H1 (cell line): Measurements from ENCODE around the gene VASN. TPM values are rescaled to one million over a fixed set of nuclear protein-coding genes. Genes with fewer than 3 reads are reported as not detected.

Experiments
- CTCF ChIA-PET: fragments of 300-600 bp; sonication (Branson Sonifier 250); formaldehyde crosslinking; loops from one replicate; lab custom pipeline; 2021; ENCODE audit not compliant: partially characterized antibody; lab: Charles Lee
- POLR2A ChIA-PET: fragments of 300-600 bp; sonication (Branson Sonifier 250); formaldehyde crosslinking; loops from one replicate; lab custom pipeline; 2021; ENCODE audit warnings: inconsistent platforms; ENCODE audit not compliant: partially characterized antibody; lab: Charles Lee
- DNase-seq, 2 experiments: peaks; one replicate each; pipeline versions ENCODE4 v3.0.0 to v3.0.0-alpha.2; 2010 to 2022; ENCODE audit warnings: low spot score in 2 of 2, low read depth in 1 of 2, mixed read lengths in 1 of 2
- FAIRE-seq: peaks from 2 replicates; lab custom pipeline; 2011; peaks lifted over from hg19 to GRCh38; lab: Jason Lieb, UNC
- H2AFZ ChIP-seq: 2 replicates; pipeline ENCODE4 v1.8.1; 2012; ENCODE audit warnings: low read length, inconsistent platforms
- H2AK5ac ChIP-seq: 2 replicates; pipeline ENCODE4 v1.6.1; 2013; ENCODE audit warnings: low read depth, low read length
- H2BK120ac ChIP-seq: replicated peaks from 2 replicates; pipeline ENCODE3; 2013; ENCODE audit warnings: low read depth, low read length, inconsistent platforms
- H2BK12ac ChIP-seq: 2 replicates; pipeline ENCODE4 v1.6.1; 2013; ENCODE audit warnings: low read depth, low read length
- H2BK15ac ChIP-seq: 2 replicates; pipeline ENCODE4 v1.6.1; 2013; ENCODE audit warnings: low read length
- H2BK20ac ChIP-seq: 2 replicates; pipeline ENCODE4 v1.6.1; 2013; ENCODE audit warnings: low read length
- H2BK5ac ChIP-seq: 2 replicates; pipeline ENCODE4 v1.6.1; 2013; ENCODE audit warnings: low read depth, low read length
- H3K14ac ChIP-seq: 2 replicates; pipeline ENCODE4 v1.6.1; 2013; ENCODE audit warnings: inconsistent platforms; ENCODE audit not compliant: insufficient read length
- H3K18ac ChIP-seq: 2 replicates; pipeline ENCODE4 v1.6.1; 2013; ENCODE audit warnings: low read length; ENCODE audit errors: extremely low read depth
- H3K23ac ChIP-seq: 2 replicates; pipeline ENCODE4 v1.6.1; 2013; ENCODE audit warnings: inconsistent platforms; ENCODE audit not compliant: insufficient read length
- H3K23me2 ChIP-seq: 2 replicates; pipeline ENCODE4 v1.6.1; 2013; ENCODE audit warnings: low read depth, low read length
- H3K27ac ChIP-seq: 2 replicates; pipeline ENCODE4 v1.6.1; 2011; ENCODE audit warnings: low read depth, low read length, inconsistent platforms
- H3K27me3 ChIP-seq, 4 experiments: replicated peaks in 1 of 4; 1 replicate in 1 of 4; 2 replicates in 3 of 4; pipeline versions ENCODE4 v1.6.1 to v1.8.1; 2011 to 2013; ENCODE audit warnings: low read length in 3 of 4, mild to moderate bottlenecking in 3 of 4, inconsistent platforms in 2 of 4, mixed read lengths in 2 of 4, moderate library complexity in 1 of 4; ENCODE audit not compliant: control insufficient read depth in 3 of 4, insufficient read depth in 3 of 4; ENCODE audit errors: extremely low read depth in 1 of 4
- H3K36me3 ChIP-seq, 4 experiments: 2 replicates each; pipeline versions ENCODE4 v1.6.1 to v1.8.1; 2011 to 2013; ENCODE audit warnings: mild to moderate bottlenecking in 4 of 4, low read length in 3 of 4, moderate library complexity in 2 of 4, control low read depth in 1 of 4, inconsistent platforms in 1 of 4; ENCODE audit not compliant: insufficient read depth in 4 of 4, control insufficient read depth in 2 of 4
- H3K4ac ChIP-seq: replicated peaks from 2 replicates; pipeline ENCODE3; 2013; ENCODE audit warnings: low read length, low read depth, mixed read lengths, inconsistent platforms; ENCODE audit not compliant: insufficient read length
- H3K4me1 ChIP-seq, 4 experiments: replicated peaks in 1 of 4; 1 replicate in 1 of 4; 2 replicates in 3 of 4; pipeline versions ENCODE4 v1.6.1 to v1.8.1; 2011 to 2013; ENCODE audit warnings: low read length in 3 of 4, inconsistent platforms in 2 of 4, mixed read lengths in 1 of 4; ENCODE audit not compliant: insufficient read depth in 4 of 4, control insufficient read depth in 3 of 4
- H3K4me2 ChIP-seq, 2 experiments: 2 replicates each; pipeline versions ENCODE4 v1.6.1 to v1.8.1; 2011 to 2013; ENCODE audit warnings: low read depth in 2 of 2, low read length in 2 of 2, control low read depth in 1 of 2, inconsistent platforms in 1 of 2, mild to moderate bottlenecking in 1 of 2; ENCODE audit not compliant: insufficient read depth in 1 of 2
- H3K4me3 ChIP-seq, 4 experiments: fragments of 200-600, 300-600 bp in 1 of 4; sonication (generic), shearing (Covaris generic), sonication (Bioruptor Twin) in 1 of 4; 2 replicates each; pipeline versions ENCODE4 v1.5.1 to v1.8.1; 2011 to 2016; ENCODE audit warnings: low read length in 4 of 4, low read depth in 3 of 4, control low read depth in 2 of 4, inconsistent platforms in 2 of 4, mild to moderate bottlenecking in 2 of 4, mixed read lengths in 1 of 4, moderate library complexity in 1 of 4; ENCODE audit not compliant: insufficient read depth in 2 of 4; ENCODE audit errors: extremely low read depth in 1 of 4
- H3K56ac ChIP-seq: replicated peaks from 2 replicates; pipeline ENCODE3; 2013; ENCODE audit warnings: low read depth, mild to moderate bottlenecking, mixed read lengths, low read length, inconsistent platforms; ENCODE audit not compliant: insufficient read length
- H3K79me1 ChIP-seq: 2 replicates; pipeline ENCODE4 v1.6.1; 2013; ENCODE audit warnings: low read depth, low read length, control low read depth
- H3K79me2 ChIP-seq, 2 experiments: 2 replicates each; pipeline versions ENCODE4 v1.6.1 to v1.8.1; 2012 to 2013; ENCODE audit warnings: low read length in 2 of 2, mild to moderate bottlenecking in 2 of 2, inconsistent platforms in 1 of 2; ENCODE audit not compliant: insufficient read depth in 2 of 2, control insufficient read depth in 1 of 2
- H3K9ac ChIP-seq, 4 experiments: replicated peaks in 1 of 4; 1 replicate in 1 of 4; 2 replicates in 3 of 4; pipeline versions ENCODE4 v1.6.1 to v1.8.1; 2011 to 2013; ENCODE audit warnings: low read depth in 3 of 4, low read length in 3 of 4, control low read depth in 2 of 4, mild to moderate bottlenecking in 2 of 4, moderate library complexity in 2 of 4, inconsistent platforms in 1 of 4; ENCODE audit errors: extremely low read depth in 1 of 4
- H3K9me3 ChIP-seq, 2 experiments: 2 replicates each; pipeline versions ENCODE4 v1.6.1 to v1.8.1; 2012 to 2013; ENCODE audit warnings: mild to moderate bottlenecking in 2 of 2, moderate library complexity in 2 of 2, control low read depth in 1 of 2, inconsistent platforms in 1 of 2, low read depth in 1 of 2, low read length in 1 of 2, mixed read lengths in 1 of 2; ENCODE audit not compliant: insufficient read depth in 2 of 2
- H4K20me1 ChIP-seq, 2 experiments: replicated peaks in 1 of 2; 2 replicates each; pipeline versions ENCODE3 to v1.8.1; 2011 to 2013; ENCODE audit warnings: inconsistent platforms in 2 of 2, low read length in 2 of 2, mild to moderate bottlenecking in 1 of 2; ENCODE audit not compliant: insufficient read depth in 2 of 2, control insufficient read depth in 1 of 2
- H4K5ac ChIP-seq: 2 replicates; pipeline ENCODE4 v1.6.1; 2013; ENCODE audit warnings: low read length, low read depth, mixed read lengths, inconsistent platforms; ENCODE audit not compliant: insufficient read length
- H4K8ac ChIP-seq: 2 replicates; pipeline ENCODE4 v1.8.0; 2013; ENCODE audit warnings: mild to moderate bottlenecking, moderate library complexity, low read length, inconsistent platforms; ENCODE audit not compliant: insufficient read depth; ENCODE audit errors: extremely low read depth
- H4K91ac ChIP-seq: replicated peaks from 2 replicates; pipeline ENCODE3; 2013; ENCODE audit warnings: low read length, mixed read lengths, inconsistent platforms; ENCODE audit not compliant: insufficient read length
- ASH2L ChIP-seq: fragments of 200-600, 300-600 bp; sonication (generic); IDR thresholded peaks from one replicate; pipeline ENCODE4 v1.7.1; 2017; ENCODE audit warnings: low read length
- CBX5 ChIP-seq: fragments of 300-800, 300-1000 bp; sonication (generic); IDR thresholded peaks from 2 replicates; pipeline ENCODE4 v1.7.1; 2016; ENCODE audit warnings: antibody characterized with exemption, low read length, low read depth
- CTCF ChIP-seq, 3 experiments: IDR thresholded peaks; 1 replicate in 2 of 3; 2 replicates in 1 of 3; pipeline versions ENCODE4 v1.5.1 to v1.6.1; 2011; ENCODE audit warnings: low read length in 3 of 3, mild to moderate bottlenecking in 3 of 3, inconsistent platforms in 2 of 3, low read depth in 1 of 3, moderate library complexity in 1 of 3; ENCODE audit not compliant: insufficient read depth in 1 of 3; ENCODE audit errors: control extremely low read depth in 1 of 3
- EZH2 ChIP-seq: fragments of 200-600 bp; sonication (generic); IDR thresholded peaks from 2 replicates; pipeline ENCODE4 v1.7.1; 2012; ENCODE audit warnings: low read depth, mild to moderate bottlenecking, moderate library complexity, low read length, inconsistent platforms; ENCODE audit not compliant: severe bottlenecking
- KDM4A ChIP-seq: IDR thresholded peaks from one replicate; pipeline ENCODE4 v1.7.1; 2012; ENCODE audit warnings: low read depth, mild to moderate bottlenecking, moderate library complexity, low read length, inconsistent platforms; ENCODE audit not compliant: severe bottlenecking
- MAX ChIP-seq: IDR thresholded peaks from 2 replicates; pipeline ENCODE4 v1.6.1; 2012; ENCODE audit warnings: inconsistent platforms
- NANOG ChIP-seq: IDR thresholded peaks from 2 replicates; pipeline ENCODE4 v1.6.1; 2011; ENCODE audit warnings: low read length, low read depth, mild to moderate bottlenecking, inconsistent platforms; ENCODE audit not compliant: insufficient read depth, poor library complexity, severe bottlenecking
- RFX5 ChIP-seq: IDR thresholded peaks from 2 replicates; pipeline ENCODE4 v1.6.1; 2011; ENCODE audit warnings: low read depth, low read length, improper control_type of control experiment, borderline replicate concordance
- SIX5 ChIP-seq: IDR thresholded peaks from 2 replicates; pipeline ENCODE4 v1.6.1; 2011; ENCODE audit warnings: mild to moderate bottlenecking, low read depth, low read length
- TCF12 ChIP-seq: IDR thresholded peaks from 2 replicates; pipeline ENCODE4 v1.6.1; 2011; ENCODE audit warnings: low read depth, mild to moderate bottlenecking, low read length
- ZNF274 ChIP-seq: IDR thresholded peaks from 2 replicates; pipeline ENCODE4 v1.7.0; 2012; ENCODE audit warnings: low read length, borderline replicate concordance; ENCODE audit errors: extremely low read depth
- WGBS, 2 experiments: shearing (Covaris generic) in 1 of 2; methylation state at CpG; one replicate each; pipeline versions ENCODE4 v1.1.6 to v1.1.7; 2013 to 2015; ENCODE audit warnings: low lambda C conversion rate in 2 of 2, mixed read lengths in 2 of 2, inconsistent platforms in 1 of 2, low coverage in 1 of 2, missing lambda C conversion rate in 1 of 2; ENCODE audit not compliant: insufficient replicate concordance in 2 of 2, insufficient coverage in 1 of 2, insufficient read length in 1 of 2; ENCODE audit errors: extremely low coverage in 1 of 2, missing lambda C conversion rate in 1 of 2; 5-methylcytosine and 5-hydroxymethylcytosine counted together
- polyA plus RNA-seq, 7 experiments: library from polyadenylated mRNA; depleted of rRNA in 3 of 7; stranded (reverse) in 5 of 7; unstranded in 2 of 7; fragments of >200 nt in 5 of 7; fragments of 200-250 nt in 2 of 7; gene quantifications; 1 replicate in 5 of 7; 2 replicates in 1 of 7; 4 replicates in 1 of 7; pipeline versions ENCODE4 v1.2.1 to v1.2.3, GENCODE V29; 2011 to 2013; ENCODE audit warnings: missing spikeins in 2 of 7, mixed read lengths in 2 of 7
- total RNA-seq: library from RNA; stranded (reverse); fragmentation: NEBNext Ultra II Directional; extraction: Animal tissue kit (Norgen Biotek cat#: 25700); gene quantifications from 2 replicates; pipeline ENCODE4 v1.2.1, GENCODE V29; 2021

Gene VASN
- total and polyA plus RNA-seq, 2 of the 8 experiments (the other 6 are each of a cell fraction or from before 2014, with no cell fraction given): 9.6 to 11.3 TPM

GRCh38 chr16:4412854-4413253, 41.2 kb downstream of the VASN start:
- H3K9me3 ChIP-seq: no peaks in the 10 kb centered on the region
- H3K18ac ChIP-seq: no peak overlapping the region
- no peaks in the 10 kb centered on the region; a peak in 1 of 8 replicates for H3K36me3 ChIP-seq
- no peak overlapping the region for H2BK12ac ChIP-seq
- FAIRE-seq (no peak), DNase-seq (no peak)
- H3K79me1 ChIP-seq: 0 out of 2 replicates have a peak, but pooled peaks cover 3% of the 10 kb centered on the region
- no peaks in the 10 kb centered on the region for H3K79me2 ChIP-seq
- no peak overlapping the region for H2BK120ac ChIP-seq
- no peak overlapping the region for H3K4me2 ChIP-seq
- ChIA-PET POLR2A (interaction anchor here (1.1 kb wide), 1 partner anchor 8 kb away, joined by 3 read pairs; no protein-coding TSS in a partner anchor), CTCF (interaction anchor here (0.8 to 17.2 kb wide), 5 partner anchors 9 to 123 kb away, joined by 3 to 659 read pairs (median 4); partner anchors contain the start of gene PAM16)
- H3K27ac ChIP-seq: no peak overlapping the region
- peaks cover 0 to 12% of the 10 kb centered on the region in 2 experiments for H4K20me1 ChIP-seq
- H4K8ac ChIP-seq: no peak overlapping the region
- H3K23me2 ChIP-seq: peaks cover 9% of the 10 kb centered on the region; the same call in 1 of the 2 replicates
- no peak overlapping the region for H3K14ac ChIP-seq
- H2BK15ac ChIP-seq: no peak overlapping the region
- peaks cover 2 to 11% (median 4%) of the 10 kb centered on the region in 4 experiments; a peak in 6 of 7 replicates for H3K4me1 ChIP-seq
- H2AFZ ChIP-seq: no peak overlapping the region
- no peaks in the 10 kb centered on the region for H3K27me3 ChIP-seq
- no peak overlapping the region for H2BK5ac ChIP-seq
- H2AK5ac ChIP-seq: no peak overlapping the region
- H3K56ac ChIP-seq: no peak overlapping the region
- H3K4me3 ChIP-seq: no peak overlapping the region
- 82% methylated on average over 4 of the region's 4 CpGs; no CpG with 5 or more reads in 1 of the 2 experiments for WGBS, 2 experiments
- H4K91ac ChIP-seq: no peak overlapping the region
- no peak overlapping the region for H2BK20ac ChIP-seq
- H4K5ac ChIP-seq: no peak overlapping the region
- no peak overlapping the region for H3K9ac ChIP-seq
- H3K4ac ChIP-seq: no peak overlapping the region
- H3K23ac ChIP-seq: no peak overlapping the region
- TF ChIP-seq CTCF (IDR thresholded peaks at IDR 0.05; ENCODE audit: control extremely low read depth in 1 of 3, insufficient read depth in 1 of 3, low read depth in 1 of 3, low read length in 3 of 3) (no peak), MAX (no peak), NANOG (no peak), EZH2 (no peak), RFX5 (no peak), CBX5 (no peak), KDM4A (no peak), ZNF274 (no peak), TCF12 (no peak), SIX5 (no peak), ASH2L (no peak)
